Measurements from ENCODE around the gene TSACC.
A peak's percentile ranks its signal among the peaks of the same experiment; 100 is the strongest.
"Not testable (repeated sequence)": the region's sequence is repeated elsewhere in the genome, so short reads cannot be mapped to it uniquely, and the experiment has no call there.

Gene TSACC

GRCh38 chr1:156338180-156338976 lies at the start of gene TSACC, which contains the start of gene CCT3:
Gene TSACC (plus strand): TSS chr1:156338526. CDS start chr1:156339758, 1,232 bp downstream.
Gene CCT3 (minus strand): TSS chr1:156338292. CDS start chr1:156338184, 108 bp downstream.
- Mint-ChIP-seq H3K4me3 (peak within 1 kb of the TSS; percentile 93), H3K36me3 (peaks cover 17% of the 10 kb centered on the region), H3K9me3 (no peaks in the 10 kb centered on the region), H3K4me1 (peaks cover 33% of the 10 kb centered on the region), H3K27ac (peak within 1 kb of the TSS; percentile 90), H3K27me3 (no peaks in the 10 kb centered on the region)
- ATAC-seq = peak; percentile 99

- Mint-ChIP-seq H3K27me3 (no peaks in the 10 kb centered on the region), H3K36me3 (peaks cover 41% of the 10 kb centered on the region), H3K4me1 (peaks cover 29% of the 10 kb centered on the region), H3K27ac (no peak overlapping the region), H3K9me3 (no peaks in the 10 kb centered on the region), H3K4me3 (no peak overlapping the region)
- no peak for ATAC-seq
Measured at GRCh38 chr1:156289857-156290256, 48.5 kb upstream of the TSACC start.

- peaks cover 36% of the 10 kb centered on the region for H3K4me1 Mint-ChIP-seq
- peak overlapping the region; percentile 76 for H3K4me3 Mint-ChIP-seq
- ATAC-seq = peak; percentile 81
- no peaks in the 10 kb centered on the region for H3K27me3 Mint-ChIP-seq
- peaks cover 27% of the 10 kb centered on the region for H3K36me3 Mint-ChIP-seq
- H3K27ac Mint-ChIP-seq = peak overlapping the region; percentile 72
- H3K9me3 Mint-ChIP-seq = no peaks in the 10 kb centered on the region
Measured at GRCh38 chr1:156291226-156292061, 46.9 kb upstream of the TSACC start.

GRCh38 chr1:156293098-156293434 lies 45.3 kb upstream of the TSACC start:
- no peak overlapping the region for H3K4me3 Mint-ChIP-seq
- peaks cover 27% of the 10 kb centered on the region for H3K36me3 Mint-ChIP-seq
- no peaks in the 10 kb centered on the region for H3K9me3 Mint-ChIP-seq
- H3K4me1 Mint-ChIP-seq = peaks cover 36% of the 10 kb centered on the region
- ATAC-seq = no peak
- no peaks in the 10 kb centered on the region for H3K27me3 Mint-ChIP-seq
- peak overlapping the region; percentile 36 for H3K27ac Mint-ChIP-seq

DNA sequence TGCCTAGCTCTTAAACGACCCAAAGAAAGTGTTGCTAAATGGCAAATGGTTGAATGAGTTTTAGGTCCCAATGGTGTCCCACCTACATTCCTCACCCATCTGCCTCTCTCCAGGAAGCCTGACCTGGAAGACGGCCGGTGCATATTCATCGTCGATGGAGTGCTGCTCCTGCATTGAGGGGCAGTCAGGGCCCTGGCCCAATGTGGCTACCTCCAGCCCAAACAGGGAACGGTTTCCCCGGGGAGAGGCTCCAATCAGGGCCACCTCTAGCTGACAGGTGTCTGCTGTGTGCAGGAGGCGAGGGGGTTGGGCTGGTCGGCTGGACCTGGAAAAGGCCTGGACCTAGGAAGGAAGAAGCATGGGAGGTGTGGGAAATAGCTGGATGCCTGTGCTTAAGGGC lies 44.4 kb upstream of the TSACC start:
- Mint-ChIP-seq H3K9me3 (no peaks in the 10 kb centered on the region), H3K36me3 (peaks cover 21% of the 10 kb centered on the region), H3K27me3 (no peaks in the 10 kb centered on the region), H3K27ac (no peak overlapping the region), H3K4me1 (peaks cover 36% of the 10 kb centered on the region), H3K4me3 (peak overlapping the region; percentile 36)
- ATAC-seq = no peak

- H3K27ac Mint-ChIP-seq = peak within 1 kb of the TSS; percentile 89
- peak within 1 kb of the TSS; percentile 87 for H3K4me3 Mint-ChIP-seq
- no peaks in the 10 kb centered on the region for H3K27me3 Mint-ChIP-seq
- peak; percentile 79 for ATAC-seq
- H3K36me3 Mint-ChIP-seq = peaks cover 20% of the 10 kb centered on the region
- peaks cover 36% of the 10 kb centered on the region for H3K4me1 Mint-ChIP-seq
- no peaks in the 10 kb centered on the region for H3K9me3 Mint-ChIP-seq
Measured at GRCh38 chr1:156295391-156295947, 42.9 kb upstream of the TSACC start, which contains the start of gene GLMP. Gene GLMP (minus strand): TSS chr1:156295679. CDS start chr1:156295645, 34 bp downstream.

DNA sequence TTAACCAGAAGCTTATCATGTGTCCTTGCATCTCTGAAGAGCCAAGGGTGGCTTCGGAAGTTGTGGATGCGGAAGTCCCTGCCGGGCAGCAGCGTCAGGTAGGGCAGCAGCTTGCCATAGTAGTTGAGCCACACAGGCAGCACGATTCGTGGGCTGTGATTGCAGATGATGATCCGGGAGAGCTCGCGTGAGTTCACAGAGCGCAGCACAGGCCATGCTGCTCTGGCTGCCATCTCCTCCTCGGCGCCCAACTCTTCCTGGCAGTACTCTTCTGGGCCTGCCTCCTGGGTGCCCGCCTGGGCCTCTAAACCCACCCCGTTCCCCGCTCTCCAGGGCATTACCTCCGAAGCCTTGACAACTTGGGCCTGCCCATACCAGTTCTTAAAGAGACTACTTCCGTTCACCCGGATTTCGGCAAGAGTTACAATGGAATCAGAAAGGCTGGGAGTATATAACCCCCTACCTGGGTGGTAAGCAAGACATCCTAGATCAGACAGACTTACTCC lies 39.4 kb upstream of the TSACC start, which contains the start of gene VHLL:
Gene VHLL (minus strand): TSS at position 456 of the 506 bp plus-strand sequence. CDS start 118 bp downstream, at position 338.
- H3K27me3 Mint-ChIP-seq = no peaks in the 10 kb centered on the region
- ATAC-seq = no peak
- no peaks in the 10 kb centered on the region for H3K36me3 Mint-ChIP-seq
- H3K4me3 Mint-ChIP-seq = no peak within 1 kb of the TSS
- H3K27ac Mint-ChIP-seq = no peak within 1 kb of the TSS
- peaks cover 16% of the 10 kb centered on the region for H3K4me1 Mint-ChIP-seq
- no peaks in the 10 kb centered on the region for H3K9me3 Mint-ChIP-seq

DNA sequence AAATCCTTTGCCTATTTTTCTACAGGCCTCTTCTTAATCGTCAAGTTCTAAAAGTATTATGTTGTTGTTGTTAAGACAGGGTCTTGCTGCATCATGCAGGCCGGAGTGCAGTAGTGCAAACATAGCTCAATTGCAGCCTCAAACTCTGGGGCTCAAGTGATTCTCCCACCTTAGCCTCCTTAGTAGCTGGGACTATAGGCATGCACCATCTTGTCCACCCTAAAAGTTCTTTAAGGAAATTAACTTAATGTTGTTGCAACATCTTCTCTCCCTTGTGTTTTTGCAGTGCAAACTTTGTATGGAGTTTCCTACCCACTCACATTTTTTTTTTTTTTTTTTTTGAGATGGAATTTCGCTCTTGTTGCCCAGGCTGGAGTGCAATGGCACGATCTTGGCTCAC lies 35.1 kb upstream of the TSACC start:
- Mint-ChIP-seq H3K27ac (no peak overlapping the region), H3K9me3 (no peaks in the 10 kb centered on the region), H3K4me1 (no peaks in the 10 kb centered on the region), H3K4me3 (no peak overlapping the region), H3K27me3 (no peaks in the 10 kb centered on the region), H3K36me3 (peaks cover 18% of the 10 kb centered on the region)
- no peak for ATAC-seq

- H3K4me3 Mint-ChIP-seq = no peak overlapping the region
- no peaks in the 10 kb centered on the region for H3K9me3 Mint-ChIP-seq
- no peak for ATAC-seq
- H3K36me3 Mint-ChIP-seq = peaks cover 31% of the 10 kb centered on the region
- H3K4me1 Mint-ChIP-seq = no peaks in the 10 kb centered on the region
- H3K27ac Mint-ChIP-seq = no peak overlapping the region
- no peaks in the 10 kb centered on the region for H3K27me3 Mint-ChIP-seq
Measured at GRCh38 chr1:156305215-156305614, 33.1 kb upstream of the TSACC start.

GRCh38 chr1:156308078-156308477 lies 30.2 kb upstream of the TSACC start:
- no peak for ATAC-seq
- no peaks in the 10 kb centered on the region for H3K4me1 Mint-ChIP-seq
- H3K27ac Mint-ChIP-seq = no peak overlapping the region
- H3K36me3 Mint-ChIP-seq = peaks cover 50% of the 10 kb centered on the region
- no peak overlapping the region for H3K4me3 Mint-ChIP-seq
- H3K9me3 Mint-ChIP-seq = no peaks in the 10 kb centered on the region
- no peaks in the 10 kb centered on the region for H3K27me3 Mint-ChIP-seq

DNA sequence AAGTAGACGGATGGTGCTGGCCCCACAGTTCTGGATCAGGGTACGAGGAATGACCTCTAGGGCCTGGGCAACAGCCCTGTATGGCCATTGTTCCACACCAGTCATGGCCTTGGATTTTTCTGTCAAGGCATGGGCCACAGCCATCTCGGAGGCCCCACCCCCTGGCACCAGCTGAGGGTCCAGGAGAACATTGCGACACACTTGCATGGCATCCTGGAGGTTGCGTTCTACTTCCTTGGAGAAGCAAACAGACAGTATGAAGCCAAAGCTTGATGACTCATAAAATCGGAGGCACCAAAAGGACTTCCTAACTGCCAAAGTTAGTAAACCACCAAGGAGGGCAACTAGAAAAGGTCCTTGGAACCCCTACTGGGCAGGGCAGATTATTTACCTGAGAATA lies 27.4 kb upstream of the TSACC start:
- Mint-ChIP-seq H3K9me3 (no peaks in the 10 kb centered on the region), H3K27ac (no peak overlapping the region), H3K36me3 (peaks cover 66% of the 10 kb centered on the region), H3K4me3 (no peak overlapping the region), H3K27me3 (no peaks in the 10 kb centered on the region), H3K4me1 (no peaks in the 10 kb centered on the region)
- ATAC-seq = no peak

DNA sequence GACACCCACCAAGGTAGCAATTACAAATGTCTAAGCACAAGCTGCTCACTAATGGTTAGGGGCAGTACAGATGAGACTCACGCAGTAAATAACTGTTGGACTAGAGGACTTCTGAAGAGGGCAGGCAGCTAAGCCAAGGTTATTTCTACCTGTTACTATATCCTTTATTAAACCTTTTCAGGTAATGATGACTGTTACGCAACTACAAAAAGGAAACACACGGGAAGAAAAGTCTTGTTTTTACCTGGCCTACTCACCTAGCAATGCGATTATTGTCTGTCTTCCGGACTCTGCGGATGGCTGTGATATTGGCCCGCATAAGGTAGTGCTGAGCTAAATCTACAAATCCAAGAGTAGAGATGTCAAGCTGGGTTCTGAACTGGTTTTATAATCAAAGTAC lies 21.4 kb upstream of the TSACC start:
- Mint-ChIP-seq H3K9me3 (no peaks in the 10 kb centered on the region), H3K27ac (no peak overlapping the region), H3K27me3 (no peaks in the 10 kb centered on the region), H3K4me1 (no peaks in the 10 kb centered on the region), H3K36me3 (peaks cover 67% of the 10 kb centered on the region), H3K4me3 (no peak overlapping the region)
- ATAC-seq = no peak

- Mint-ChIP-seq H3K36me3 (peaks cover 47% of the 10 kb centered on the region), H3K9me3 (no peaks in the 10 kb centered on the region), H3K27ac (no peak overlapping the region), H3K27me3 (no peaks in the 10 kb centered on the region), H3K4me1 (no peaks in the 10 kb centered on the region), H3K4me3 (no peak overlapping the region)
- no peak for ATAC-seq
Measured at GRCh38 chr1:156319664-156320063, 18.7 kb upstream of the TSACC start.

DNA sequence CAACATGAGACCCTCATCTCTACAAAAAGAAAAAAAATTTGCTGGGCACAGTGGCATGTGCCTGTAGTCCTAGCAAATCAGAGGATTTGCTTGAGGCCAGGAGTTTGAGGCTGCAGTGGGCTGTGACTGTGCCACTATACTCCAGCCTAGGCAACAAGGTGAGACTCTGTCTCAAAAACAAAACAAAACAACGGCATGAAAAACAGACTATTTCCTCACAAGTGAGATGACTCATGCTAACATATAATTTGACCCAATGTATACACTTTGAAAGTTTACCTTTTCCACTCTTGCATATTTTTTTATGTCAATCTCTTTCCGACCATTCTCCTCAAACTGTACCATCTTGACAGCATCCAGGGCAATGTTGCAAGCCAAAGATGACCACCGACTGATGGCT lies 17.8 kb upstream of the TSACC start:
- Mint-ChIP-seq H3K27ac (no peak overlapping the region), H3K4me1 (no peaks in the 10 kb centered on the region), H3K4me3 (no peak overlapping the region), H3K9me3 (no peaks in the 10 kb centered on the region), H3K27me3 (no peaks in the 10 kb centered on the region), H3K36me3 (peaks cover 47% of the 10 kb centered on the region)
- no peak for ATAC-seq

- not testable (repeated sequence) for H3K9me3 Mint-ChIP-seq, ATAC-seq, H3K27me3 Mint-ChIP-seq, H3K27ac Mint-ChIP-seq, H3K4me1 Mint-ChIP-seq, H3K4me3 Mint-ChIP-seq
- H3K36me3 Mint-ChIP-seq = peaks cover 36% of the 10 kb centered on the region
Measured at GRCh38 chr1:156323179-156323578, 15.1 kb upstream of the TSACC start.
